Activated CD4-positive, alpha-beta T cell treated with anti-CD3 and anti-CD28 coated beads for 48 hours (primary cell): ENCODE measurements around the gene KLHL5.
"Not testable (repeated sequence)": the region's sequence is repeated elsewhere in the genome, so short reads cannot be mapped to it uniquely, and the experiment has no call there.

ENCODE experiments used
- DNase-seq: peaks from one replicate; pipeline ENCODE4 v3.0.0-alpha.2; 2020

The KLHL5 gene

GRCh38 chr4:39062094-39062769, at the start of gene KLHL5:
KLHL5 (plus strand) TSS chr4:39062232; CDS start chr4:39062653, 421 bp downstream.
- DNase-seq: no peak

- DNase-seq: no peak
These were observed 48.0 kb upstream of the KLHL5 start for GRCh38 chr4:39014028-39014427.

- DNase-seq: no peak
These were observed 41.9 kb upstream of the KLHL5 start for GRCh38 chr4:39020130-39020529.

- no peak for DNase-seq
These were observed 40.4 kb upstream of the KLHL5 start for GRCh38 chr4:39021631-39022030.

- no peak for DNase-seq
These were observed 39.8 kb upstream of the KLHL5 start for GRCh38 chr4:39022241-39022640.

- DNase-seq: no peak
These were observed 39.0 kb upstream of the KLHL5 start for GRCh38 chr4:39023059-39023458.

- no peak for DNase-seq
These were observed 37.6 kb upstream of the KLHL5 start for GRCh38 chr4:39024311-39024865.

GRCh38 chr4:39025552-39026085, 36.4 kb upstream of the KLHL5 start:
- no peak for DNase-seq

- DNase-seq: no peak
These were observed 35.9 kb upstream of the KLHL5 start for GRCh38 chr4:39026096-39026495.

- DNase-seq: no peak
These were observed 32.0 kb upstream of the KLHL5 start for GRCh38 chr4:39029752-39030694.

GRCh38 chr4:39030725-39031124, 31.3 kb upstream of the KLHL5 start:
- no peak for DNase-seq

- not testable (repeated sequence) for DNase-seq
These were observed 30.4 kb upstream of the KLHL5 start for GRCh38 chr4:39031590-39032020.

GRCh38 chr4:39032218-39033085, 29.6 kb upstream of the KLHL5 start, which contains the start of gene TMEM156:
TMEM156 (minus strand) TSS chr4:39032409; CDS start chr4:39032313, 96 bp downstream.
- DNase-seq: peak; percentile 55

GRCh38 chr4:39036172-39036571, 25.9 kb upstream of the KLHL5 start:
- no peak for DNase-seq

- DNase-seq: no peak
These were observed 24.6 kb upstream of the KLHL5 start for GRCh38 chr4:39037491-39037825.

GRCh38 chr4:39037941-39038340, 24.1 kb upstream of the KLHL5 start:
- DNase-seq: no peak

- DNase-seq: no peak
These were observed 22.9 kb upstream of the KLHL5 start for GRCh38 chr4:39039108-39039507.

- no peak for DNase-seq
These were observed 19.7 kb upstream of the KLHL5 start for GRCh38 chr4:39042366-39042765.

GRCh38 chr4:39043058-39043860, 18.8 kb upstream of the KLHL5 start:
- DNase-seq: no peak

- DNase-seq: peak; percentile 40
These were observed 18.1 kb upstream of the KLHL5 start for GRCh38 chr4:39043861-39044363.

GRCh38 chr4:39044364-39044955, 17.6 kb upstream of the KLHL5 start:
- DNase-seq: peak; percentile 98
